Suprapubic skin (tissue), 4 donors: ENCODE results near the gene PITHD1. TPM values are rescaled to one million over a fixed set of nuclear protein-coding genes. Genes with fewer than 3 reads are reported as not detected.
"Not testable (repeated sequence)": the region's sequence is repeated elsewhere in the genome, so short reads cannot be mapped to it uniquely, and the experiment has no call there.

Experiments used
- DNase-seq, 2 donors: peaks; one replicate each; pipeline ENCODE4 v3.0.0-alpha.2; 2019; ENCODE audit warnings: low spot score in 2 of 2
- H3K27ac ChIP-seq: fragments of 200-600 bp; sonication (generic); one replicate; pipeline ENCODE4 v1.5.1; 2019
- H3K27me3 ChIP-seq: fragments of 200-600 bp; sonication (generic); one replicate; pipeline ENCODE4 v1.5.1; 2019
- H3K36me3 ChIP-seq: fragments of 200-600 bp; sonication (generic); one replicate; pipeline ENCODE4 v1.5.1; 2019
- H3K4me1 ChIP-seq: fragments of 200-600 bp; sonication (generic); one replicate; pipeline ENCODE4 v1.5.1; 2019
- H3K4me3 ChIP-seq: fragments of 200-600 bp; sonication (generic); one replicate; pipeline ENCODE4 v1.5.1; 2019; ENCODE audit warnings: mild to moderate bottlenecking
- H3K9me3 ChIP-seq: fragments of 200-600 bp; sonication (generic); one replicate; pipeline ENCODE4 v1.5.1; 2019
- EP300 ChIP-seq: sonication (generic); formaldehyde crosslinking; IDR thresholded peaks from one replicate; pipeline ENCODE4 v1.6.1; 2017; ENCODE audit warnings: antibody characterized with exemption
- POLR2A ChIP-seq, 2 donors: fragments of 450-650 bp; IDR thresholded peaks; one replicate each; pipeline ENCODE4 v1.6.1; 2017; ENCODE audit warnings: antibody characterized with exemption in 2 of 2, mild to moderate bottlenecking in 2 of 2, moderate library complexity in 2 of 2
- POLR2AphosphoS5 ChIP-seq, 3 donors: sonication (generic); formaldehyde crosslinking; IDR thresholded peaks; one replicate each; pipeline ENCODE4 v1.6.1; 2017; ENCODE audit warnings: antibody characterized with exemption in 3 of 3
- WGBS: methylation state at CpG from one replicate; pipeline ENCODE4 v1.1.5; 2018; 5-methylcytosine and 5-hydroxymethylcytosine counted together
- total RNA-seq, 4 donors: library from RNA; depleted of rRNA; stranded (reverse); fragments of >200 nt; gene quantifications; one replicate each; pipeline ENCODE4 v1.1.0, GENCODE V29; 2016
- TF ChIP-seq, protein P1 (sequence below), 2 donors: fragments of 200-600 bp in 1 of 2; fragments of 450-650 bp in 1 of 2; sonication (generic) in 1 of 2; IDR thresholded peaks; one replicate each; pipeline ENCODE4 v1.5.1; 2016 to 2019; ENCODE audit warnings: antibody characterized with exemption in 2 of 2, mild to moderate bottlenecking in 1 of 2, moderate library complexity in 1 of 2

The PITHD1 gene
- total RNA-seq, 4 donors from 2014 or later, result 49.4 to 93.1 (median 74.3) TPM

DNA sequence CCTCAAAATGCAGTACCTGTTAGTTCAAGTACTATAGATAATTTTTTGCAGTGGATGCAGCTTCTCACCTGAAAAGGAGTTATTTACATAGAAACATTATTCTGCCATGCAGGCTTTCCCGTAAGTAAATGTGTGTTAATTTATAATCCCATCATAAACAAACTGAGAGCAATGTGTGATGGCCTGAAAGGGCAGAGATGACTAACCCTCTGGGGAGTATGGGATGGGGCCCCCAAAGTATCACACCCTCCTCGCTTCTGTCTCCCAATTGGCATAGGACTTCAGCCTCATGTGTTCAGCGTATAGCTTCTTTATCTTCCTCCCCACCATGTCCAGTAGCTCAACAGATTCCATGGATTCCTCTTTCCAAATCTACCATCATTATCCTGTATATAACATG, 39.4 kb downstream of the PITHD1 start:
- 93% methylated on average over 3 of the region's 3 CpGs for WGBS
- TF ChIP-seq POLR2A (IDR thresholded peaks at IDR 0.05) (no peak), EP300 (no peak), POLR2AphosphoS5 (IDR thresholded peaks at IDR 0.05) (no peak)
- TF ChIP-seq, protein P1, sequence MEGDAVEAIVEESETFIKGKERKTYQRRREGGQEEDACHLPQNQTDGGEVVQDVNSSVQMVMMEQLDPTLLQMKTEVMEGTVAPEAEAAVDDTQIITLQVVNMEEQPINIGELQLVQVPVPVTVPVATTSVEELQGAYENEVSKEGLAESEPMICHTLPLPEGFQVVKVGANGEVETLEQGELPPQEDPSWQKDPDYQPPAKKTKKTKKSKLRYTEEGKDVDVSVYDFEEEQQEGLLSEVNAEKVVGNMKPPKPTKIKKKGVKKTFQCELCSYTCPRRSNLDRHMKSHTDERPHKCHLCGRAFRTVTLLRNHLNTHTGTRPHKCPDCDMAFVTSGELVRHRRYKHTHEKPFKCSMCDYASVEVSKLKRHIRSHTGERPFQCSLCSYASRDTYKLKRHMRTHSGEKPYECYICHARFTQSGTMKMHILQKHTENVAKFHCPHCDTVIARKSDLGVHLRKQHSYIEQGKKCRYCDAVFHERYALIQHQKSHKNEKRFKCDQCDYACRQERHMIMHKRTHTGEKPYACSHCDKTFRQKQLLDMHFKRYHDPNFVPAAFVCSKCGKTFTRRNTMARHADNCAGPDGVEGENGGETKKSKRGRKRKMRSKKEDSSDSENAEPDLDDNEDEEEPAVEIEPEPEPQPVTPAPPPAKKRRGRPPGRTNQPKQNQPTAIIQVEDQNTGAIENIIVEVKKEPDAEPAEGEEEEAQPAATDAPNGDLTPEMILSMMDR (IDR thresholded peaks at IDR 0.05), result no peak
- H3K9me3 ChIP-seq, result no peaks in the 10 kb centered on the region
- no peak overlapping the region for H3K4me3 ChIP-seq
- H3K27ac ChIP-seq, result no peak overlapping the region
- H3K4me1 ChIP-seq, result no peaks in the 10 kb centered on the region
- DNase-seq, result no peak
- peaks cover 62% of the 10 kb centered on the region for H3K36me3 ChIP-seq
- no peaks in the 10 kb centered on the region for H3K27me3 ChIP-seq

DNA sequence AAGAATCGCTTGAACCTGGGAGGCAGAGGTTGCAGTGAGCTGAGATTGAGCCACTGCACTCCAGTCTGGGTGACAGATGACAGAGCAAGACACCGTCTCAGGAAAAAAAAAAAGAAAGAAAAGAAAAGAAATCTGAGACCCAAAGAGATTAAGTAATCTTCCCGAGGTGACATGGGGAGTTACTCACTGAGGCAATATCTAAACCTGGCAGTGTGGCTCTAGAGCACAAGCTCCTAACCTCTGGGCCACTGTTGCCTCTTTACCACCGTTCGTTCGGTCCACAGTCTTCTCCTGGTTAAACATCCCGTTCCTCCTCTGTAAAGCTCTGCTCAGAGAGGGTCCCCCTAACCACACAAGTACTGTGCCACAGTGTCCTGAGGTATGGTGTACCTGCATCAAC, 45.5 kb downstream of the PITHD1 start:
- DNase-seq, result no peak
- Histone ChIP-seq H3K36me3 (peaks cover 7% of the 10 kb centered on the region), H3K4me1 (peaks cover 11% of the 10 kb centered on the region), H3K27ac (no peak overlapping the region), H3K27me3 (no peaks in the 10 kb centered on the region), H3K9me3 (no peaks in the 10 kb centered on the region), H3K4me3 (no peak overlapping the region)
- WGBS, result 84% methylated on average over 7 of the region's 7 CpGs
- TF ChIP-seq POLR2A (IDR thresholded peaks at IDR 0.05), result no peak
- no peak for TF ChIP-seq POLR2AphosphoS5 (IDR thresholded peaks at IDR 0.05)
- TF ChIP-seq, protein P1 (IDR thresholded peaks at IDR 0.05), result no peak
- TF ChIP-seq EP300, result no peak

DNA sequence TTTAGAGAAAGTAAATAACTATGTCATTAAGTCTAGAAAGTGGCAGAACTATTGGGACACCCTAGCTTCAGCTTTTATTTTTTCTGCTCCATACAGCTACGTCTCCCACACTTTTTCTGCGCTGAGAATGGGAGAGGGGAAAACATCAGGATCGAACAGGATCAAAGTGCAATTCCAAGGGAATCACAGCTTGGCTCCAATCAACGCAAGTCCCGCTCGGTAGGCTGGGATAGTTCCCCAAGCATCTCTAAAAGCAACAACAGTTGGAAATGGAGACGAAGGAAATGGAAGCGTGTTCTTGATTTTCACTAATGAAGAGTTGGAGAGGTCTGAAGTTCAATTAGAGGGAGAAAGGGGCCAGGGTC, 46.5 kb downstream of the PITHD1 start:
- H3K9me3 ChIP-seq, result no peaks in the 10 kb centered on the region
- TF ChIP-seq POLR2A (IDR thresholded peaks at IDR 0.05), result no peak
- TF ChIP-seq, protein P1 (IDR thresholded peaks at IDR 0.05), result no peak
- TF ChIP-seq EP300, result no peak
- no peaks in the 10 kb centered on the region for H3K36me3 ChIP-seq
- H3K27me3 ChIP-seq, result no peaks in the 10 kb centered on the region
- H3K4me3 ChIP-seq, result peak overlapping the region; percentile 69
- peak overlapping the region; percentile 90 for H3K27ac ChIP-seq
- peaks cover 11% of the 10 kb centered on the region for H3K4me1 ChIP-seq
- no peak for DNase-seq
- WGBS, result 4% methylated on average over 8 of the region's 8 CpGs

DNA sequence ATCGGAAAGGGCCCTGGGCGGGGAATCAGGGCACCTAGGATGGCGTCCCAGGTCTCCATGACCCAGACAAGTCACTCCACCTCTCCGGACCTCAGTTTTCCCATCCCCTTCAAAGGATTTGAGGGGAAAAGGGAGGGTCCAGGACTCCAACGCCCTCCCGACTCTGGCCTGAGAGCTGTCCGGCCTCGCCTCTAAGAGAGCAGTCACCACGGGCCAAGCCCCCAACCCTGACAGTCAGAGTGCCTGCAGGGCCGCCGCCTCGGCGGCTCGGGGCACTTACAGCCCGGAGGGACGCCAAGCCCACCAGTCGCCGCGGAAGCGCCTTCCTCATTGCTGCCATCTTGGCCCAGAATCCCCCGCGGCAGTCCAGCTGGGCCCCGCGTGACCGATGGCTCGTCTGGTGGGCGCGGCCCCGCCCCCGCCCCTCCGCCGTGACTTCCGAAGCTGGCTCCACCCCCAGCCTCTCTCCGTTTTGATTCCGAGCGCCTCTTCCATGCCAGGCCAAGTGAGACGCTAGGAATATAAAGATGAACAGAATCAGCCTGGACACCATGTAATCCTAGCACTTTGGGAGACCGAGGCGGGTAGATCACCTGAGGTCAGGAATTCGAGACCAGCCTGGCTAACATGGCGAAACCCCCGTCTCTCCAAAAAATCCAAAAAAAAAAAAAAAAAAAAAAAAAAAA, 47.0 kb downstream of the PITHD1 start, which contains the start of gene HMGCL:
TSS of gene HMGCL (minus strand) at position 354 of the 686 bp plus-strand sequence. CDS start at position 340, 14 bp downstream.
- peaks cover 11% of the 10 kb centered on the region for H3K4me1 ChIP-seq
- WGBS, result 0% methylated on average over 12 of the region's 42 CpGs
- peak within 1 kb of the TSS; percentile 90 for H3K27ac ChIP-seq
- H3K9me3 ChIP-seq, result no peaks in the 10 kb centered on the region
- no peaks in the 10 kb centered on the region for H3K36me3 ChIP-seq
- H3K27me3 ChIP-seq, result no peaks in the 10 kb centered on the region
- DNase-seq, result peak; percentile 95
- TF ChIP-seq POLR2A (IDR thresholded peaks at IDR 0.05) (peak in 1 of 2 donors; percentile 80), POLR2AphosphoS5 (IDR thresholded peaks at IDR 0.05) (peak; percentile 72 to 91 (median 75))
- TF ChIP-seq, protein P1 (IDR thresholded peaks at IDR 0.05), result no peak
- peak within 1 kb of the TSS; percentile 69 for H3K4me3 ChIP-seq

DNA sequence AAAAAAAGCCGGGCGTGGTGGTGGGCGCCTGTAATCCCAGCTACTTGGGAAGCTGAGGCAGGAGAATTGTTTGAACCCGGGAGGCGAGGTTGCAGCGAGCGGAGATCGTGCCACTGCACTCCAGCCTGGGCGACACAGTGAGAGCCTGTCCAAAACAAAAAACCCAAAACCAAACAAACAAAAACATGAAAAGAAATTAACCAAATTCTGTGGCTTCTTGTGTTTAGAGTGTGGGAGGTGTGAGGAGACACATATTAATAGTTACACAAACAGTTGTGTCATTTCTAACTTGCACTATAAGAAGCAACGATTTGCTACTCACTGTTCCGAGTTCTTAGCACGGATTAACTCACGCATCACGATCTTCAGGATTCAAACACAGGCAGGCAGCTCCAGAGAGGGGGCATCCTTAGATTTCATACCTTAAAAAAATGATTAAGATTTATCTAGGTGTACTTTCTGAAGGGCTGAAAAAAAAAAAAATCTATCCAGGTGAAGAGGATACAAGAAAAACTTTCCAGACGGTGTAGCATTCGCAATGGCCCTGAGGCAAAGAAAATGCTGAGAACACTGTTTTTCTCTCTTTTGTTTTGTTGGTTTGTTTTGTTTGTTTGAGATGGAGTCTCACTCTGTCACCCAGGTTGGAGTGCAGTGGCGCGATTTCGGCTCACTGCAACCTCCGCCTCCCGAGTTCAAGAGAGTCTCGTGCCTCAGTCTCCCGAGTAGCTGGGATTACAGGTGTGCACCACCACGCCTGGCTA, 47.7 kb downstream of the PITHD1 start:
- Histone ChIP-seq H3K27me3 (no peaks in the 10 kb centered on the region), H3K4me3 (peak overlapping the region; percentile 69), H3K4me1 (peaks cover 11% of the 10 kb centered on the region), H3K27ac (no peak overlapping the region), H3K36me3 (no peaks in the 10 kb centered on the region), H3K9me3 (no peaks in the 10 kb centered on the region)
- TF ChIP-seq EP300 (no peak), POLR2A (IDR thresholded peaks at IDR 0.05) (no peak), POLR2AphosphoS5 (IDR thresholded peaks at IDR 0.05) (no peak)
- TF ChIP-seq, protein P1 (IDR thresholded peaks at IDR 0.05), result no peak
- no peak for DNase-seq
- WGBS, result 59% methylated on average over 23 of the region's 24 CpGs

DNA sequence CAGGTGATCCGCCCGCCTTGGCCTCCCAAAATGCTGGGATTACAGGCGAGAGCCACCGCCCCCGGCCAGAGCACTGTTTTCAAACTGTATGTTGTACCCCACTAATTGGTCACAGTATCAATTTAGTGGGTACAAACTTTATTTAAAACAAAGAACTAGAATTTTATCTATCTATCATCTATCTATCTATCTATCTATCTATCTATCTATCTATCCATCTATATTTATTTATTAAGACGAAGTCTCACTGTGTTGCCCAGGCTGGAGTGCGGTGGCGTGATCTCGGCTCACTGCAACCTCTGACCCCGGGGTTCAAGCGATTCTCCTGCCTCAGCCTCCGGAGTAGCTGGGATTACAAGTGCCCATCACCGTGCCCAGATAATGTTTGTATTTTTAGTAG, 48.4 kb downstream of the PITHD1 start:
- H3K9me3 ChIP-seq, H3K36me3 ChIP-seq, H3K27me3 ChIP-seq, DNase-seq, H3K4me3 ChIP-seq, H3K27ac ChIP-seq: not testable (repeated sequence)
- 97% methylated on average over 13 of the region's 13 CpGs for WGBS
- H3K4me1 ChIP-seq, result peaks cover 11% of the 10 kb centered on the region
